GM12874 (cell line): ENCODE measurements around the gene GPR146.

Experiments
- CTCF ChIP-seq: IDR thresholded peaks from 2 replicates; pipeline ENCODE4 v1.5.1; 2011; ENCODE audit warnings: low read depth, mild to moderate bottlenecking, control low read depth, low read length, moderate library complexity; ENCODE audit not compliant: insufficient read depth

GPR146 gene

GRCh38 chr7:1031716-1032455 lies 12.5 kb upstream of the GPR146 start:
- no peak for TF ChIP-seq CTCF

GRCh38 chr7:1032536-1033181 lies 11.7 kb upstream of the GPR146 start:
- no peak for TF ChIP-seq CTCF

- no peak for TF ChIP-seq CTCF
Observed at GRCh38 chr7:1033546-1034145, 10.7 kb upstream of the GPR146 start.

GRCh38 chr7:1040790-1041189 lies 3.6 kb upstream of the GPR146 start:
- TF ChIP-seq CTCF = no peak

- no peak for TF ChIP-seq CTCF
Observed at GRCh38 chr7:1041551-1042491, 2.5 kb upstream of the GPR146 start.

GRCh38 chr7:1042492-1042833 lies 1.9 kb upstream of the GPR146 start:
- no peak for TF ChIP-seq CTCF
